ENCODE data around the gene CGB5. TPM values are rescaled to one million over a fixed set of nuclear protein-coding genes. Genes with fewer than 3 reads are reported as not detected.

The CGB5 gene
- total RNA-seq, 2 donors from 2014 or later = not detected

DNA sequence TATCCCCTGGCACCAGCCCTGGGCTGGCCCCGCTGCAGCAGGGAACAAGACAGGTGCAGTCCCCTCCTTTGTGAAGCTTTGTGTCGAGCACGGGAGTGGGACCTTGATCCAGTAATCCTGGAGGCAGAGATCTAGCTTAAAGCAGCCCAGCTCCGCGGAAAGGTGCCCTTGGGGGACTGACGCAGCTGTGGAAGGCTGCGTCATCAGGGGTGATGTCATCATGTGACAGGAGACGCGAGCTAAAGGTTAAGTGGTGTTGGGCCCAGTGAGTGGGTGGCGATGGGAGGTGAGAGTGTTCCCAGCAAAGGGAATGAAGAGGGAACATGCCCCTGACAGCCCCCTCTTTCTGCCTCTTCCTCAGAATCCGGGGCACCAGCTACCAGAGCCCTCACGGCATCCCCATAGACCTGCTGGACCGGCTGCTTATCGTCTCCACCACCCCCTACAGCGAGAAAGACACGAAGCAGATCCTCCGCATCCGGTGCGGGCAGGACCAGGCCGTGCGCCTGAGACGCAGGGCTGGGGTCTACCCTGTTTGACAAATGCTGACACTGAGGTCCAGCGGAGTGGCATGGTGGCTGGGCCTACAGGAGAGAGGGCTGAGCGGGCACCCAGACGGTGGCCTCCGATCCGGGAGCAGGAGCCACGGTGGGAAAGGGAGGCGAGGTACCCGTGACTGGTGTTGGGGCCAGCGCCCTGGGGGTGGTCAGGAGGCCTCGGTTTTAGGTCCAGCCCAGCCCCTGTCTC, 29.4 kb upstream of the CGB5 start:
- no peak for TF ChIP-seq POLR2A (IDR thresholded peaks at IDR 0.05)
- TF ChIP-seq, protein P1, sequence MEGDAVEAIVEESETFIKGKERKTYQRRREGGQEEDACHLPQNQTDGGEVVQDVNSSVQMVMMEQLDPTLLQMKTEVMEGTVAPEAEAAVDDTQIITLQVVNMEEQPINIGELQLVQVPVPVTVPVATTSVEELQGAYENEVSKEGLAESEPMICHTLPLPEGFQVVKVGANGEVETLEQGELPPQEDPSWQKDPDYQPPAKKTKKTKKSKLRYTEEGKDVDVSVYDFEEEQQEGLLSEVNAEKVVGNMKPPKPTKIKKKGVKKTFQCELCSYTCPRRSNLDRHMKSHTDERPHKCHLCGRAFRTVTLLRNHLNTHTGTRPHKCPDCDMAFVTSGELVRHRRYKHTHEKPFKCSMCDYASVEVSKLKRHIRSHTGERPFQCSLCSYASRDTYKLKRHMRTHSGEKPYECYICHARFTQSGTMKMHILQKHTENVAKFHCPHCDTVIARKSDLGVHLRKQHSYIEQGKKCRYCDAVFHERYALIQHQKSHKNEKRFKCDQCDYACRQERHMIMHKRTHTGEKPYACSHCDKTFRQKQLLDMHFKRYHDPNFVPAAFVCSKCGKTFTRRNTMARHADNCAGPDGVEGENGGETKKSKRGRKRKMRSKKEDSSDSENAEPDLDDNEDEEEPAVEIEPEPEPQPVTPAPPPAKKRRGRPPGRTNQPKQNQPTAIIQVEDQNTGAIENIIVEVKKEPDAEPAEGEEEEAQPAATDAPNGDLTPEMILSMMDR (IDR thresholded peaks at IDR 0.05) = no peak
- DNase-seq = no peak
- no peak for ATAC-seq
- Histone ChIP-seq H3K4me3 (no peak overlapping the region), H3K27me3 (no peaks in the 10 kb centered on the region), H3K27ac (no peak overlapping the region), H3K4me1 (peaks cover 21% of the 10 kb centered on the region), H3K36me3 (replicated peaks in 1 of 2; ENCODE audit: insufficient read depth in 1 of 2, low read depth in 2 of 2) (peaks cover 0 to 11% of the 10 kb centered on the region in 2 donors), H3K9me3 (no peaks in the 10 kb centered on the region)
- intact Hi-C loops (cut with DNase I) = no loop called here
- WGBS, 2 donors = 91 to 92% methylated on average over 18 to 32 of the region's 32 CpGs

DNA sequence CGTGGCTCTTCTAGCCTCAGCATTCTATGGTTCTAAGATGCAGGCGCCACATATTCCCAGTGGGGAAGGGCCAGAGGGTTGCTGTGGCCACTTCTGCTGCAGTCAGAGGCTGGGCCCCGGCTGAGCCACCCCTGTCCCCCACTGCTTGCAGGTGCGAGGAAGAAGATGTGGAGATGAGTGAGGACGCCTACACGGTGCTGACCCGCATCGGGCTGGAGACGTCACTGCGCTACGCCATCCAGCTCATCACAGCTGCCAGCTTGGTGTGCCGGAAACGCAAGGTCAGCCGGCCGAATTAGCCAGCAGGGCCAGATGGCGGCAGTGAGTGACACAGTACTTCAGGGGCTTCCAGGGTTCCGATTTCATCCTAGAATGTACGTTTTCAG, 28.8 kb upstream of the CGB5 start:
- DNase-seq (no peak), ATAC-seq (no peak)
- Histone ChIP-seq H3K4me3 (no peak overlapping the region), H3K36me3 (replicated peaks in 1 of 2; ENCODE audit: insufficient read depth in 1 of 2, low read depth in 2 of 2) (peaks cover 0 to 11% of the 10 kb centered on the region in 2 donors), H3K27ac (no peak overlapping the region), H3K9me3 (no peaks in the 10 kb centered on the region), H3K27me3 (no peaks in the 10 kb centered on the region), H3K4me1 (peaks cover 26% of the 10 kb centered on the region)
- WGBS, 2 donors = 50 to 90% methylated on average over 1 to 17 of the region's 18 CpGs
- intact Hi-C loops (cut with DNase I) = no loop called here
- TF ChIP-seq POLR2A (IDR thresholded peaks at IDR 0.05) = no peak
- TF ChIP-seq, protein P1 (IDR thresholded peaks at IDR 0.05) = no peak

DNA sequence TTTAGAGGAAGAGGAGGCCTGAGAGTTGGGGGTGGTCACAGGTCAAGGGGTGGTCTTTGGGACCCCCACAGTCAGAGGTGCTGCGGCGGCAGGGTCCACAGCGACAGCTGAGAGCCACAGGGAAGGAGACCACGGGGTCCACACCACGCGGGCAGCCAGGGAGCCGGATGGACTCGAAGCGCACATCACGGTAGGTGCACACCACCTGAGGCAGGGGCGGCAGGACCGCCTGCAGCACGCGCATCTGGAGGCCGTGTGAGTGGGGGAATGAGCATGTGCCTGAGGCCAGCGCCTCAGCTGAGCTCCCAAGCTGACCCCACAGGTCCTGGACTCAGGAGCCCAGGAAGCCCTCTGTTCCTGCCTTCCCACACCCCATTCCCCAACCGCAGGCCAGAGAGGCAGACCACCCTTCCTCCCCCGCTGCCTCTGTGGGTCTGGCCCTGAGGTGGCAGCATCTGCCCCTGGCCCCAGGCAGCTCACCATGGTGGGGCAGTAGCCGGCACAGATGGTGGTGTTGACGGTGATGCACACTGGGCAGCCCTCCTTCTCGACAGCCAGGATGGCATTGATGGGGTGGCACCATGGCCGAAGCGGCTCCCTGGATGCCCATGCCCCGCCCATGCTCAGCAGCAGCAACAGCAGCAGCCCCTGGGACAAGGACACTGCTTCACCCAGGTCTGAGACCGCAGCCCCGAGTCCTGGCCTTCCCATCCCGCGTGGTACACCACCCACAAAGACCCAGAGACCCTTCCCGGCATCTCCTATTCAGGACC, 27.4 kb upstream of the CGB5 start:
- Histone ChIP-seq H3K27ac (no peak overlapping the region), H3K27me3 (no peaks in the 10 kb centered on the region), H3K36me3 (replicated peaks in 1 of 2; ENCODE audit: insufficient read depth in 1 of 2, low read depth in 2 of 2) (peaks cover 0 to 7% of the 10 kb centered on the region in 2 donors), H3K4me3 (no peak overlapping the region), H3K4me1 (peaks cover 32% of the 10 kb centered on the region), H3K9me3 (no peaks in the 10 kb centered on the region)
- DNase-seq (no peak), ATAC-seq (no peak)
- TF ChIP-seq, protein P1 (IDR thresholded peaks at IDR 0.05) = no peak
- 93 to 94% methylated on average over 11 to 28 of the region's 29 CpGs for WGBS, 2 donors
- intact Hi-C loops (cut with DNase I) = no loop called here

DNA sequence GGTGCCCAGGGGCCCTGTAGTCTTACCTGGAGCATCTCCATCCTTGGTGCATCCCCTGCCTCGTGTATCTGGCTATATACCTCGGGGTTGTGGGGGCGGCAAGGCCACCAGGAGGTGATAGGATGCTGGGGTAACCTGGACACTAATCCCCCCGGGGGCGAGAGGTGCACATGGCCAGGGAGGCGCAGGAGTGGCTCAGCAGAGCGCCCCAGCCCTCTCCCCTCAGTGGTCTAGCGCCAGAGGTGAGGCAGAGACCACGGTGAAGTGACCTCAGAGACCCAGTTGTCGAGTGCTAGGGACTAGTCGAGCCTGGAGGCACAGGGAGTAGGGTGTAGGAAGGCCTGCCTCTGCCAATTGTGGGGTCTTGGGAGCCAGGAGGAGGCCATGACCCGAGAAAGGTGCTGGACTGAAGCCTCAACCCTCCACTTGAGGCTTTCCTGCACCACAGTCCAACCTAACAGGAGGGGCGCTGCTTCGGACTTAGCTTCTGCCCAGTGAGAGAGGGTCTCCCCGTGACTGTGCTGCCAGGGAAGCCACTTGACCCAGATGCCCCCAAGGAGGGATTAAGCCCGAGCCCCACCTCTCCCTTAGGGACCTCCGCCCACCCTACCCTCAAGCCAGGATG, 26.5 kb upstream of the CGB5 start, which contains the start of gene LHB:
TSS of gene LHB (minus strand) at position 51 of the 625 bp plus-strand sequence. CDS start at position 41, 10 bp downstream.
- H3K27me3 ChIP-seq = no peaks in the 10 kb centered on the region
- intact Hi-C loops (cut with DNase I) = no loop called here
- peaks cover 0 to under 1% of the 10 kb centered on the region in 2 donors for H3K36me3 ChIP-seq (replicated peaks in 1 of 2; ENCODE audit: insufficient read depth in 1 of 2, low read depth in 2 of 2)
- WGBS, 2 donors = 70 to 76% methylated on average over 15 to 17 of the region's 17 CpGs
- no peak within 1 kb of the TSS for H3K27ac ChIP-seq
- ATAC-seq = no peak
- peaks cover 32% of the 10 kb centered on the region for H3K4me1 ChIP-seq
- no peak within 1 kb of the TSS for H3K4me3 ChIP-seq
- no peak for DNase-seq
- TF ChIP-seq POLR2A (IDR thresholded peaks at IDR 0.05) = no peak
- no peaks in the 10 kb centered on the region for H3K9me3 ChIP-seq
